BLaER1 treated with 17β-estradiol and CSF1 and Interleukin-3, amounts not matched to agents 10 nM and 100 nM (cell line): ENCODE results near the gene COL25A1.

ENCODE experiments used
- H3K27ac ChIP-seq, 11 experiments: shearing (Covaris generic); formaldehyde crosslinking; 2 replicates each; pipeline ENCODE4 v1.8.1; 2022
- H3K27me3 ChIP-seq, 11 experiments: shearing (Covaris generic); formaldehyde crosslinking; 2 replicates each; pipeline ENCODE4 v1.8.1; 2022
- H3K36me3 ChIP-seq, 11 experiments: shearing (Covaris generic); formaldehyde crosslinking; 2 replicates each; pipeline ENCODE4 v1.8.1; 2022
- H3K4me1 ChIP-seq, 10 experiments: shearing (Covaris generic); formaldehyde crosslinking; 2 replicates each; pipeline ENCODE4 v1.8.1; 2022
- H3K4me2 ChIP-seq, 11 experiments: shearing (Covaris generic); formaldehyde crosslinking; 2 replicates each; pipeline ENCODE4 v1.8.1; 2022
- H3K4me3 ChIP-seq, 10 experiments: shearing (Covaris generic); formaldehyde crosslinking; 2 replicates each; pipeline ENCODE4 v1.8.1; 2022
- H3K9ac ChIP-seq, 11 experiments: shearing (Covaris generic); formaldehyde crosslinking; 2 replicates each; pipeline ENCODE4 v1.8.1; 2022
- H3K9me3 ChIP-seq, 11 experiments: shearing (Covaris generic); formaldehyde crosslinking; replicated peaks in 1 of 11; 2 replicates each; pipeline ENCODE4 v1.8.1; 2022
- H4K20me1 ChIP-seq, 11 experiments: shearing (Covaris generic); formaldehyde crosslinking; 2 replicates each; pipeline ENCODE4 v1.8.1; 2022
- Cebpa-rat ChIP-seq, 11 experiments: shearing (Covaris generic); IDR thresholded peaks; 2 replicates each; pipeline ENCODE4 v1.8.1; 2022

Gene COL25A1

GRCh38 chr4:108804648-108805273 is 497.7 kb downstream of the COL25A1 start:
- H3K9me3 ChIP-seq, result no peaks in the 10 kb centered on the region
- no peaks in the 10 kb centered on the region for H3K4me1 ChIP-seq
- H3K36me3 ChIP-seq, result no peaks in the 10 kb centered on the region
- no peak overlapping the region for H3K27ac ChIP-seq
- no peaks in the 10 kb centered on the region for H4K20me1 ChIP-seq
- no peaks in the 10 kb centered on the region for H3K27me3 ChIP-seq
- no peak overlapping the region for H3K4me3 ChIP-seq
- no peak overlapping the region for H3K9ac ChIP-seq
- no peak for TF ChIP-seq Cebpa-rat (IDR thresholded peaks at IDR 0.05)
- no peak overlapping the region for H3K4me2 ChIP-seq

GRCh38 chr4:108799306-108799705 is 503.2 kb downstream of the COL25A1 start:
- Histone ChIP-seq H3K4me3 (no peak overlapping the region), H3K4me1 (no peaks in the 10 kb centered on the region), H3K9ac (no peak overlapping the region), H3K27me3 (no peaks in the 10 kb centered on the region), H3K9me3 (no peaks in the 10 kb centered on the region), H3K36me3 (no peaks in the 10 kb centered on the region), H3K4me2 (no peak overlapping the region), H3K27ac (no peak overlapping the region), H4K20me1 (no peaks in the 10 kb centered on the region)
- no peak for TF ChIP-seq Cebpa-rat (IDR thresholded peaks at IDR 0.05)

- TF ChIP-seq Cebpa-rat (IDR thresholded peaks at IDR 0.05), result no peak
- no peak overlapping the region for H3K27ac ChIP-seq
- H3K4me2 ChIP-seq, result no peak overlapping the region
- no peaks in the 10 kb centered on the region for H4K20me1 ChIP-seq
- no peaks in the 10 kb centered on the region for H3K36me3 ChIP-seq
- H3K4me3 ChIP-seq, result no peak overlapping the region
- H3K9me3 ChIP-seq, result no peaks in the 10 kb centered on the region
- no peaks in the 10 kb centered on the region for H3K4me1 ChIP-seq
- H3K27me3 ChIP-seq, result no peaks in the 10 kb centered on the region
- H3K9ac ChIP-seq, result no peak overlapping the region
Observed at GRCh38 chr4:108796173-108796572, 506.3 kb downstream of the COL25A1 start.

- no peak overlapping the region for H3K4me3 ChIP-seq
- no peaks in the 10 kb centered on the region for H3K27me3 ChIP-seq
- H3K4me1 ChIP-seq, result no peaks in the 10 kb centered on the region
- H4K20me1 ChIP-seq, result no peaks in the 10 kb centered on the region
- H3K36me3 ChIP-seq, result no peaks in the 10 kb centered on the region
- no peak for TF ChIP-seq Cebpa-rat (IDR thresholded peaks at IDR 0.05)
- H3K9me3 ChIP-seq, result no peaks in the 10 kb centered on the region
- H3K27ac ChIP-seq, result no peak overlapping the region
- no peak overlapping the region for H3K9ac ChIP-seq
- H3K4me2 ChIP-seq, result no peak overlapping the region
Observed at GRCh38 chr4:108795733-108796132, 506.7 kb downstream of the COL25A1 start.

GRCh38 chr4:108794136-108794535 is 508.3 kb downstream of the COL25A1 start:
- Histone ChIP-seq H3K27me3 (no peaks in the 10 kb centered on the region), H3K36me3 (no peaks in the 10 kb centered on the region), H4K20me1 (no peaks in the 10 kb centered on the region), H3K9me3 (no peaks in the 10 kb centered on the region), H3K4me1 (no peaks in the 10 kb centered on the region), H3K27ac (no peak overlapping the region), H3K4me2 (no peak overlapping the region), H3K4me3 (no peak overlapping the region), H3K9ac (no peak overlapping the region)
- TF ChIP-seq Cebpa-rat (IDR thresholded peaks at IDR 0.05), result no peak

GRCh38 chr4:108793415-108793814 is 509.0 kb downstream of the COL25A1 start:
- Histone ChIP-seq H3K9ac (no peak overlapping the region), H3K4me2 (no peak overlapping the region), H3K9me3 (no peaks in the 10 kb centered on the region), H3K27me3 (no peaks in the 10 kb centered on the region), H3K4me1 (no peaks in the 10 kb centered on the region), H3K27ac (no peak overlapping the region), H4K20me1 (no peaks in the 10 kb centered on the region), H3K36me3 (no peaks in the 10 kb centered on the region), H3K4me3 (no peak overlapping the region)
- no peak for TF ChIP-seq Cebpa-rat (IDR thresholded peaks at IDR 0.05)

GRCh38 chr4:108788731-108789130 is 513.7 kb downstream of the COL25A1 start:
- H4K20me1 ChIP-seq, result no peaks in the 10 kb centered on the region
- H3K36me3 ChIP-seq, result no peaks in the 10 kb centered on the region
- H3K9ac ChIP-seq, result no peak overlapping the region
- H3K27me3 ChIP-seq, result no peaks in the 10 kb centered on the region
- H3K9me3 ChIP-seq, result no peaks in the 10 kb centered on the region
- no peak overlapping the region for H3K4me3 ChIP-seq
- no peak for TF ChIP-seq Cebpa-rat (IDR thresholded peaks at IDR 0.05)
- no peak overlapping the region for H3K4me2 ChIP-seq
- H3K4me1 ChIP-seq, result no peaks in the 10 kb centered on the region
- H3K27ac ChIP-seq, result no peak overlapping the region

GRCh38 chr4:108787724-108788123 is 514.7 kb downstream of the COL25A1 start:
- no peaks in the 10 kb centered on the region for H3K9me3 ChIP-seq
- H3K27ac ChIP-seq, result no peak overlapping the region
- TF ChIP-seq Cebpa-rat (IDR thresholded peaks at IDR 0.05), result no peak
- H3K4me1 ChIP-seq, result no peaks in the 10 kb centered on the region
- no peaks in the 10 kb centered on the region for H3K27me3 ChIP-seq
- H3K36me3 ChIP-seq, result no peaks in the 10 kb centered on the region
- H3K4me2 ChIP-seq, result no peak overlapping the region
- H3K9ac ChIP-seq, result no peak overlapping the region
- H4K20me1 ChIP-seq, result no peaks in the 10 kb centered on the region
- H3K4me3 ChIP-seq, result no peak overlapping the region

GRCh38 chr4:108787106-108787505 is 515.4 kb downstream of the COL25A1 start:
- H3K9ac ChIP-seq, result no peak overlapping the region
- H3K4me2 ChIP-seq, result no peak overlapping the region
- H3K36me3 ChIP-seq, result no peaks in the 10 kb centered on the region
- no peak for TF ChIP-seq Cebpa-rat (IDR thresholded peaks at IDR 0.05)
- H3K9me3 ChIP-seq, result no peaks in the 10 kb centered on the region
- no peak overlapping the region for H3K27ac ChIP-seq
- H3K4me1 ChIP-seq, result no peaks in the 10 kb centered on the region
- H4K20me1 ChIP-seq, result no peaks in the 10 kb centered on the region
- H3K4me3 ChIP-seq, result no peak overlapping the region
- no peaks in the 10 kb centered on the region for H3K27me3 ChIP-seq

GRCh38 chr4:108786351-108786750 is 516.1 kb downstream of the COL25A1 start:
- no peak overlapping the region for H3K4me2 ChIP-seq
- H3K4me1 ChIP-seq, result no peaks in the 10 kb centered on the region
- H3K27me3 ChIP-seq, result no peaks in the 10 kb centered on the region
- no peaks in the 10 kb centered on the region for H3K36me3 ChIP-seq
- H3K4me3 ChIP-seq, result no peak overlapping the region
- no peak overlapping the region for H3K27ac ChIP-seq
- no peak for TF ChIP-seq Cebpa-rat (IDR thresholded peaks at IDR 0.05)
- no peak overlapping the region for H3K9ac ChIP-seq
- H4K20me1 ChIP-seq, result no peaks in the 10 kb centered on the region
- no peaks in the 10 kb centered on the region for H3K9me3 ChIP-seq
